K562 (cell line): ENCODE measurements around the gene AK4. TPM values are rescaled to one million over a fixed set of nuclear protein-coding genes. Genes with fewer than 3 reads are reported as not detected.

ENCODE experiments used
- CBX3 ChIP-seq, 2 experiments: IDR thresholded peaks; 1 replicate in 1 of 2; 2 replicates in 1 of 2; pipeline ENCODE4 v1.6.1; 2012; ENCODE audit warnings: inconsistent platforms in 2 of 2, low read length in 2 of 2, borderline replicate concordance in 1 of 2, control low read depth in 1 of 2
- HCFC1 ChIP-seq: IDR thresholded peaks from 2 replicates; pipeline ENCODE4 v1.6.1; 2012; ENCODE audit warnings: low read depth, low read length, improper control_type of control experiment
- HMG20B ChIP-seq: fragments of 250-450 bp; sonication (Bioruptor Pico); IDR thresholded peaks from 2 replicates; pipeline ENCODE4 v1.5.0; 2021; ENCODE audit warnings: mild to moderate bottlenecking
- MAFF ChIP-seq: IDR thresholded peaks from 2 replicates; pipeline ENCODE4 v1.6.1; 2012; ENCODE audit warnings: low read length, improper control_type of control experiment
- NCOA4 ChIP-seq: fragments of 450-650 bp; IDR thresholded peaks from 2 replicates; pipeline ENCODE4 v1.6.1; 2018; ENCODE audit warnings: mild to moderate bottlenecking; ENCODE audit not compliant: partially characterized antibody
- NEUROD1 ChIP-seq: fragments of 150-350 bp; IDR thresholded peaks from 2 replicates; pipeline ENCODE4 v1.6.1; 2014; ENCODE audit warnings: borderline replicate concordance, low read length, low read depth; ENCODE audit not compliant: partially characterized antibody
- REST ChIP-seq, 2 experiments: fragments of 450-650 bp; formaldehyde crosslinking in 1 of 2; IDR thresholded peaks; 2 replicates each; pipeline versions ENCODE4 v1.4.0 to v1.6.1; 2014 to 2020; ENCODE audit warnings: mild to moderate bottlenecking in 2 of 2, borderline replicate concordance in 1 of 2, low read depth in 1 of 2
- RREB1 ChIP-seq: fragments of 250-450 bp; sonication (Bioruptor Pico); IDR thresholded peaks from 2 replicates; pipeline ENCODE4 v1.4.0; 2020
- SMARCE1 ChIP-seq: fragments of 450-650 bp; IDR thresholded peaks from 2 replicates; pipeline ENCODE4 v1.7.1; 2016; ENCODE audit warnings: mild to moderate bottlenecking
- STAT5B ChIP-seq: fragments of 250-450 bp; sonication (Bioruptor Pico); IDR thresholded peaks from 2 replicates; pipeline ENCODE4 v1.8.0; 2021; ENCODE audit warnings: mild to moderate bottlenecking, inconsistent platforms
- TEAD4 ChIP-seq, 2 experiments: sonication (generic) in 1 of 2; formaldehyde crosslinking in 1 of 2; IDR thresholded peaks; 2 replicates each; pipeline versions ENCODE4 v1.6.1 to v1.8.0; 2012 to 2022; ENCODE audit warnings: borderline replicate concordance in 1 of 2, inconsistent platforms in 1 of 2, low read length in 1 of 2, mild to moderate bottlenecking in 1 of 2, missing genetic modification reagents in 1 of 2
- ZNF780A ChIP-seq: fragments of 250-450 bp; sonication (Bioruptor Pico); IDR thresholded peaks from 2 replicates; pipeline ENCODE4 v1.5.0; 2021; ENCODE audit warnings: mild to moderate bottlenecking
- polyA plus RNA-seq, 8 experiments: library from polyadenylated mRNA; depleted of rRNA in 4 of 8; stranded (reverse) in 5 of 8; unstranded in 3 of 8; fragments of >200 nt; fragmentation: Nextera tagmentation in 2 of 8; fragmentation: Illumina TruSeq in 1 of 8; extraction: Ambion mirVana in 2 of 8; extraction: Trizol in 1 of 8; gene quantifications; 2 replicates each; pipeline versions ENCODE4 v1.2.1 to v1.2.3, GENCODE V29; 2011 to 2014; ENCODE audit warnings: inconsistent platforms in 1 of 8, missing spikeins in 1 of 8
- total RNA-seq, 7 experiments: library from RNA; depleted of rRNA in 6 of 7; stranded (reverse); fragments of >200 nt in 6 of 7; fragmentation: Illumina TruSeq in 2 of 7; extraction: Trizol in 2 of 7; gene quantifications; 2 replicates each; pipeline versions ENCODE4 v1.2.1 to v1.2.3, GENCODE V29; 2011 to 2021; ENCODE audit warnings: low replicate concordance in 1 of 7

The AK4 gene
- total and polyA plus RNA-seq, 9 of the 15 experiments (the other 6 are each of a cell fraction or from before 2014, with no cell fraction given), result 10.4 to 96.6 (median 21.5) TPM

- TF ChIP-seq RREB1 (CRISPR knock-in tag) (no peak), NCOA4 (no peak), ZNF780A (CRISPR knock-in tag) (no peak), SMARCE1 (0 out of 2 replicates have a peak, but pooled peaks have one; percentile 40), STAT5B (CRISPR knock-in tag) (no peak), HMG20B (CRISPR knock-in tag) (no peak), TEAD4 (IDR thresholded peaks at IDR 0.05; ENCODE audit: low read length) (peak; percentile 78), TEAD4 (CRISPR knock-in tag; IDR thresholded peaks at IDR 0.05; ENCODE audit: borderline replicate concordance) (no peak), NEUROD1 (no peak), CBX3 (IDR thresholded peaks at IDR 0.05; ENCODE audit: borderline replicate concordance in 1 of 2, low read length in 2 of 2) (no peak), REST (IDR thresholded peaks at IDR 0.05; ENCODE audit: borderline replicate concordance) (no peak), REST (CRISPR knock-in tag; IDR thresholded peaks at IDR 0.05; ENCODE audit: low read depth) (no peak), MAFF (no peak), HCFC1 (no peak)
Measured at GRCh38 chr1:65279070-65279779, 131.2 kb downstream of the AK4 start (continued).
